Measurements from ENCODE around the gene REC114.

GRCh38 chr15:73480050-73480449, 37.1 kb downstream of the REC114 start:
- TF ChIP-seq, protein P1, sequence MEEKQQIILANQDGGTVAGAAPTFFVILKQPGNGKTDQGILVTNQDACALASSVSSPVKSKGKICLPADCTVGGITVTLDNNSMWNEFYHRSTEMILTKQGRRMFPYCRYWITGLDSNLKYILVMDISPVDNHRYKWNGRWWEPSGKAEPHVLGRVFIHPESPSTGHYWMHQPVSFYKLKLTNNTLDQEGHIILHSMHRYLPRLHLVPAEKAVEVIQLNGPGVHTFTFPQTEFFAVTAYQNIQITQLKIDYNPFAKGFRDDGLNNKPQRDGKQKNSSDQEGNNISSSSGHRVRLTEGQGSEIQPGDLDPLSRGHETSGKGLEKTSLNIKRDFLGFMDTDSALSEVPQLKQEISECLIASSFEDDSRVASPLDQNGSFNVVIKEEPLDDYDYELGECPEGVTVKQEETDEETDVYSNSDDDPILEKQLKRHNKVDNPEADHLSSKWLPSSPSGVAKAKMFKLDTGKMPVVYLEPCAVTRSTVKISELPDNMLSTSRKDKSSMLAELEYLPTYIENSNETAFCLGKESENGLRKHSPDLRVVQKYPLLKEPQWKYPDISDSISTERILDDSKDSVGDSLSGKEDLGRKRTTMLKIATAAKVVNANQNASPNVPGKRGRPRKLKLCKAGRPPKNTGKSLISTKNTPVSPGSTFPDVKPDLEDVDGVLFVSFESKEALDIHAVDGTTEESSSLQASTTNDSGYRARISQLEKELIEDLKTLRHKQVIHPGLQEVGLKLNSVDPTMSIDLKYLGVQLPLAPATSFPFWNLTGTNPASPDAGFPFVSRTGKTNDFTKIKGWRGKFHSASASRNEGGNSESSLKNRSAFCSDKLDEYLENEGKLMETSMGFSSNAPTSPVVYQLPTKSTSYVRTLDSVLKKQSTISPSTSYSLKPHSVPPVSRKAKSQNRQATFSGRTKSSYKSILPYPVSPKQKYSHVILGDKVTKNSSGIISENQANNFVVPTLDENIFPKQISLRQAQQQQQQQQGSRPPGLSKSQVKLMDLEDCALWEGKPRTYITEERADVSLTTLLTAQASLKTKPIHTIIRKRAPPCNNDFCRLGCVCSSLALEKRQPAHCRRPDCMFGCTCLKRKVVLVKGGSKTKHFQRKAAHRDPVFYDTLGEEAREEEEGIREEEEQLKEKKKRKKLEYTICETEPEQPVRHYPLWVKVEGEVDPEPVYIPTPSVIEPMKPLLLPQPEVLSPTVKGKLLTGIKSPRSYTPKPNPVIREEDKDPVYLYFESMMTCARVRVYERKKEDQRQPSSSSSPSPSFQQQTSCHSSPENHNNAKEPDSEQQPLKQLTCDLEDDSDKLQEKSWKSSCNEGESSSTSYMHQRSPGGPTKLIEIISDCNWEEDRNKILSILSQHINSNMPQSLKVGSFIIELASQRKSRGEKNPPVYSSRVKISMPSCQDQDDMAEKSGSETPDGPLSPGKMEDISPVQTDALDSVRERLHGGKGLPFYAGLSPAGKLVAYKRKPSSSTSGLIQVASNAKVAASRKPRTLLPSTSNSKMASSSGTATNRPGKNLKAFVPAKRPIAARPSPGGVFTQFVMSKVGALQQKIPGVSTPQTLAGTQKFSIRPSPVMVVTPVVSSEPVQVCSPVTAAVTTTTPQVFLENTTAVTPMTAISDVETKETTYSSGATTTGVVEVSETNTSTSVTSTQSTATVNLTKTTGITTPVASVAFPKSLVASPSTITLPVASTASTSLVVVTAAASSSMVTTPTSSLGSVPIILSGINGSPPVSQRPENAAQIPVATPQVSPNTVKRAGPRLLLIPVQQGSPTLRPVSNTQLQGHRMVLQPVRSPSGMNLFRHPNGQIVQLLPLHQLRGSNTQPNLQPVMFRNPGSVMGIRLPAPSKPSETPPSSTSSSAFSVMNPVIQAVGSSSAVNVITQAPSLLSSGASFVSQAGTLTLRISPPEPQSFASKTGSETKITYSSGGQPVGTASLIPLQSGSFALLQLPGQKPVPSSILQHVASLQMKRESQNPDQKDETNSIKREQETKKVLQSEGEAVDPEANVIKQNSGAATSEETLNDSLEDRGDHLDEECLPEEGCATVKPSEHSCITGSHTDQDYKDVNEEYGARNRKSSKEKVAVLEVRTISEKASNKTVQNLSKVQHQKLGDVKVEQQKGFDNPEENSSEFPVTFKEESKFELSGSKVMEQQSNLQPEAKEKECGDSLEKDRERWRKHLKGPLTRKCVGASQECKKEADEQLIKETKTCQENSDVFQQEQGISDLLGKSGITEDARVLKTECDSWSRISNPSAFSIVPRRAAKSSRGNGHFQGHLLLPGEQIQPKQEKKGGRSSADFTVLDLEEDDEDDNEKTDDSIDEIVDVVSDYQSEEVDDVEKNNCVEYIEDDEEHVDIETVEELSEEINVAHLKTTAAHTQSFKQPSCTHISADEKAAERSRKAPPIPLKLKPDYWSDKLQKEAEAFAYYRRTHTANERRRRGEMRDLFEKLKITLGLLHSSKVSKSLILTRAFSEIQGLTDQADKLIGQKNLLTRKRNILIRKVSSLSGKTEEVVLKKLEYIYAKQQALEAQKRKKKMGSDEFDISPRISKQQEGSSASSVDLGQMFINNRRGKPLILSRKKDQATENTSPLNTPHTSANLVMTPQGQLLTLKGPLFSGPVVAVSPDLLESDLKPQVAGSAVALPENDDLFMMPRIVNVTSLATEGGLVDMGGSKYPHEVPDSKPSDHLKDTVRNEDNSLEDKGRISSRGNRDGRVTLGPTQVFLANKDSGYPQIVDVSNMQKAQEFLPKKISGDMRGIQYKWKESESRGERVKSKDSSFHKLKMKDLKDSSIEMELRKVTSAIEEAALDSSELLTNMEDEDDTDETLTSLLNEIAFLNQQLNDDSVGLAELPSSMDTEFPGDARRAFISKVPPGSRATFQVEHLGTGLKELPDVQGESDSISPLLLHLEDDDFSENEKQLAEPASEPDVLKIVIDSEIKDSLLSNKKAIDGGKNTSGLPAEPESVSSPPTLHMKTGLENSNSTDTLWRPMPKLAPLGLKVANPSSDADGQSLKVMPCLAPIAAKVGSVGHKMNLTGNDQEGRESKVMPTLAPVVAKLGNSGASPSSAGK (IDR thresholded peaks at IDR 0.05), result no peak
- TF ChIP-seq, protein P2, sequence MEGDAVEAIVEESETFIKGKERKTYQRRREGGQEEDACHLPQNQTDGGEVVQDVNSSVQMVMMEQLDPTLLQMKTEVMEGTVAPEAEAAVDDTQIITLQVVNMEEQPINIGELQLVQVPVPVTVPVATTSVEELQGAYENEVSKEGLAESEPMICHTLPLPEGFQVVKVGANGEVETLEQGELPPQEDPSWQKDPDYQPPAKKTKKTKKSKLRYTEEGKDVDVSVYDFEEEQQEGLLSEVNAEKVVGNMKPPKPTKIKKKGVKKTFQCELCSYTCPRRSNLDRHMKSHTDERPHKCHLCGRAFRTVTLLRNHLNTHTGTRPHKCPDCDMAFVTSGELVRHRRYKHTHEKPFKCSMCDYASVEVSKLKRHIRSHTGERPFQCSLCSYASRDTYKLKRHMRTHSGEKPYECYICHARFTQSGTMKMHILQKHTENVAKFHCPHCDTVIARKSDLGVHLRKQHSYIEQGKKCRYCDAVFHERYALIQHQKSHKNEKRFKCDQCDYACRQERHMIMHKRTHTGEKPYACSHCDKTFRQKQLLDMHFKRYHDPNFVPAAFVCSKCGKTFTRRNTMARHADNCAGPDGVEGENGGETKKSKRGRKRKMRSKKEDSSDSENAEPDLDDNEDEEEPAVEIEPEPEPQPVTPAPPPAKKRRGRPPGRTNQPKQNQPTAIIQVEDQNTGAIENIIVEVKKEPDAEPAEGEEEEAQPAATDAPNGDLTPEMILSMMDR (IDR thresholded peaks at IDR 0.05 in 2 of 3, conservative IDR thresholded peaks at IDR 0.05 in 1 of 3; ENCODE audit: insufficient read depth in 2 of 3, low read depth in 1 of 3, low read length in 3 of 3), result no peak
- TF ChIP-seq POLR2A (conservative IDR thresholded peaks at IDR 0.05) (no peak), ESRRA (IDR thresholded peaks at IDR 0.05; ENCODE audit: borderline replicate concordance, low read depth) (no peak), CTBP1 (IDR thresholded peaks at IDR 0.05; ENCODE audit: borderline replicate concordance) (no peak), CREB1 (IDR thresholded peaks at IDR 0.05) (no peak), CREB1 (CRISPR knock-in tag; IDR thresholded peaks at IDR 0.05) (no peak), NRF1 (conservative IDR thresholded peaks at IDR 0.05 in 1 of 2, IDR thresholded peaks at IDR 0.05 in 1 of 2) (no peak), CHD4 (IDR thresholded peaks at IDR 0.05; ENCODE audit: insufficient read depth, insufficient replicate concordance, low read depth, low read length, poor library complexity, severe bottlenecking) (no peak), NFYB (IDR thresholded peaks at IDR 0.05; ENCODE audit: extremely low read depth, insufficient read length) (no peak), ZC3H11A (IDR thresholded peaks at IDR 0.05; ENCODE audit: low read depth, low read length) (no peak), DNMT1 (IDR thresholded peaks at IDR 0.05) (no peak), NFE2L1 (tag; IDR thresholded peaks at IDR 0.05; ENCODE audit: borderline replicate concordance, low read depth) (no peak), RB1 (IDR thresholded peaks at IDR 0.05; ENCODE audit: low read depth) (no peak)
- TF ChIP-seq, protein P3, sequence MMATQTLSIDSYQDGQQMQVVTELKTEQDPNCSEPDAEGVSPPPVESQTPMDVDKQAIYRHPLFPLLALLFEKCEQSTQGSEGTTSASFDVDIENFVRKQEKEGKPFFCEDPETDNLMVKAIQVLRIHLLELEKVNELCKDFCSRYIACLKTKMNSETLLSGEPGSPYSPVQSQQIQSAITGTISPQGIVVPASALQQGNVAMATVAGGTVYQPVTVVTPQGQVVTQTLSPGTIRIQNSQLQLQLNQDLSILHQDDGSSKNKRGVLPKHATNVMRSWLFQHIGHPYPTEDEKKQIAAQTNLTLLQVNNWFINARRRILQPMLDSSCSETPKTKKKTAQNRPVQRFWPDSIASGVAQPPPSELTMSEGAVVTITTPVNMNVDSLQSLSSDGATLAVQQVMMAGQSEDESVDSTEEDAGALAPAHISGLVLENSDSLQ (IDR thresholded peaks at IDR 0.05), result no peak

Data from K562 (cell line).